Tibial nerve (tissue), 3 donors: ENCODE results near the gene PRICKLE1.
"Not testable (repeated sequence)": the region's sequence is repeated elsewhere in the genome, so short reads cannot be mapped to it uniquely, and the experiment has no call there.

Experiments used
- CTCF ChIP-seq, 5 experiments: fragments of 200-600 bp in 3 of 5; fragments of 450-650 bp in 2 of 5; sonication (generic) in 3 of 5; IDR thresholded peaks; one replicate each; pipeline ENCODE4 v1.5.1; 2016 to 2019; ENCODE audit warnings: antibody characterized with exemption in 5 of 5, mild to moderate bottlenecking in 3 of 5, moderate library complexity in 2 of 5
- POLR2A ChIP-seq, 2 donors: fragments of 450-650 bp; IDR thresholded peaks; one replicate each; pipeline ENCODE4 v1.6.1; 2017; ENCODE audit warnings: antibody characterized with exemption in 2 of 2, mild to moderate bottlenecking in 2 of 2, moderate library complexity in 2 of 2

GRCh38 chr12:42541308-42541707 lies 48.2 kb downstream of the PRICKLE1 start:
- not testable (repeated sequence) for TF ChIP-seq POLR2A, CTCF (IDR thresholded peaks at IDR 0.05)
